SK-N-SH (cell line): ENCODE data around the gene ATXN10. TPM values are rescaled to one million over a fixed set of nuclear protein-coding genes. Genes with fewer than 3 reads are reported as not detected.

Experiments
- CTCF ChIA-PET: fragments of 300-600, 350-600 bp; formaldehyde crosslinking; extraction: SDS; loops from one replicate; lab custom pipeline; 2021; lab: Yijun Ruan, JAX
- POLR2A ChIA-PET: fragments of 350-600 bp; sonication (Branson Sonifier 250); formaldehyde crosslinking; extraction: SDS; loops from one replicate; lab custom pipeline; 2020; ENCODE audit warnings: antibody characterized with exemption, inconsistent platforms; lab: Yijun Ruan, JAX
- DNase-seq: peaks from one replicate; pipeline ENCODE4 v3.0.0; 2012
- H2AFZ ChIP-seq: fragments of 200-600 bp; sonication (generic); 2 replicates; pipeline ENCODE4 v1.8.1; 2016; ENCODE audit warnings: antibody characterized with exemption, mild to moderate bottlenecking, low read depth
- H3F3A ChIP-seq: fragments of 200-600 bp; sonication (generic); replicated peaks from 2 replicates; pipeline ENCODE3; 2016; ENCODE audit warnings: antibody characterized with exemption, mild to moderate bottlenecking; ENCODE audit not compliant: insufficient read depth
- H3K27ac ChIP-seq, 2 experiments: fragments of 200-500 bp in 1 of 2; fragments of 200-600 bp in 1 of 2; sonication (Bioruptor generic) in 1 of 2; sonication (generic), shearing (Covaris generic) in 1 of 2; 2 replicates each; pipeline versions ENCODE4 v1.5.1 to v1.6.1; 2014 to 2016; ENCODE audit warnings: low read depth in 2 of 2, inconsistent platforms in 1 of 2, low read length in 1 of 2, mild to moderate bottlenecking in 1 of 2, mixed read lengths in 1 of 2
- H3K27me3 ChIP-seq: fragments of 200-600 bp; sonication (generic), shearing (Covaris generic); 2 replicates; pipeline ENCODE4 v1.6.1; 2016; ENCODE audit warnings: mixed run types; ENCODE audit not compliant: insufficient read depth
- H3K36me3 ChIP-seq, 2 experiments: fragments of 200-500 bp in 1 of 2; fragments of 200-600 bp in 1 of 2; sonication (Bioruptor generic) in 1 of 2; sonication (generic) in 1 of 2; replicated peaks in 1 of 2; 2 replicates each; pipeline versions ENCODE3 to v1.5.1; 2014 to 2016; ENCODE audit warnings: low read length in 1 of 2, mild to moderate bottlenecking in 1 of 2; ENCODE audit not compliant: insufficient read depth in 2 of 2, control insufficient read depth in 1 of 2
- H3K4me1 ChIP-seq, 2 experiments: fragments of 200-500 bp in 1 of 2; fragments of 200-600 bp in 1 of 2; sonication (Bioruptor generic) in 1 of 2; sonication (generic), shearing (Covaris generic) in 1 of 2; 2 replicates each; pipeline versions ENCODE4 v1.5.1 to v1.6.1; 2014 to 2016; ENCODE audit warnings: low read depth in 1 of 2, low read length in 1 of 2, mixed run types in 1 of 2; ENCODE audit not compliant: insufficient read depth in 2 of 2, control insufficient read depth in 1 of 2
- H3K4me2 ChIP-seq: fragments of 200-600 bp; sonication (generic), shearing (Covaris generic); 2 replicates; pipeline ENCODE4 v1.6.1; 2017; ENCODE audit warnings: mixed run types
- H3K4me3 ChIP-seq, 2 experiments: fragments of 200-500 bp in 1 of 2; fragments of 200-600 bp in 1 of 2; sonication (Bioruptor generic) in 1 of 2; sonication (generic), shearing (Covaris generic) in 1 of 2; 2 replicates each; pipeline versions ENCODE4 v1.5.1 to v1.8.1; 2014 to 2016; ENCODE audit warnings: low read depth in 2 of 2, inconsistent platforms in 1 of 2, low read length in 1 of 2, mild to moderate bottlenecking in 1 of 2, mixed read lengths in 1 of 2, moderate library complexity in 1 of 2
- H3K79me2 ChIP-seq: fragments of 200-600 bp; sonication (generic); 2 replicates; pipeline ENCODE4 v1.8.1; 2017; ENCODE audit warnings: mild to moderate bottlenecking; ENCODE audit not compliant: insufficient read depth
- H3K9ac ChIP-seq: fragments of 200-600 bp; sonication (generic); 2 replicates; pipeline ENCODE4 v1.6.1; 2017; ENCODE audit warnings: mixed run types
- H3K9me2 ChIP-seq: fragments of 200-600 bp; sonication (generic); 2 replicates; pipeline ENCODE4 v1.6.1; 2017; ENCODE audit warnings: mixed run types
- H3K9me3 ChIP-seq: fragments of 200-600 bp; sonication (generic); 2 replicates; pipeline ENCODE4 v1.6.1; 2017; ENCODE audit warnings: mixed run types, mild to moderate bottlenecking, moderate library complexity
- H4K20me1 ChIP-seq: fragments of 200-600 bp; sonication (generic); 2 replicates; pipeline ENCODE4 v1.6.1; 2017; ENCODE audit warnings: mild to moderate bottlenecking, mixed run types; ENCODE audit not compliant: insufficient read depth
- CHD2 ChIP-seq: fragments of 150-350 bp; IDR thresholded peaks from 2 replicates; pipeline ENCODE4 v1.6.1; 2018; ENCODE audit warnings: low read length; ENCODE audit not compliant: partially characterized antibody
- EZH2phosphoT487 ChIP-seq: fragments of 200-600 bp; sonication (generic); IDR thresholded peaks from 2 replicates; pipeline ENCODE4 v1.6.1; 2017; ENCODE audit warnings: low read depth, mixed run types, mild to moderate bottlenecking, antibody characterized with exemption, moderate library complexity, borderline replicate concordance
- FOSL2 ChIP-seq: IDR thresholded peaks from 2 replicates; pipeline ENCODE4 v1.4.0; 2012; ENCODE audit warnings: low read depth, mild to moderate bottlenecking, moderate library complexity, borderline replicate concordance
- GABPA ChIP-seq: IDR thresholded peaks from 2 replicates; pipeline ENCODE4 v1.4.0; 2012; ENCODE audit warnings: low read depth, mild to moderate bottlenecking
- JUND ChIP-seq: IDR thresholded peaks from 2 replicates; pipeline ENCODE4 v1.4.0; 2012
- MEF2A ChIP-seq: IDR thresholded peaks from 2 replicates; pipeline ENCODE4 v1.4.0; 2012; ENCODE audit warnings: low read depth, borderline replicate concordance
- MXI1 ChIP-seq: IDR thresholded peaks from 2 replicates; pipeline ENCODE4 v1.6.1; 2012; ENCODE audit warnings: mild to moderate bottlenecking, low read depth, low read length, improper control_type of control experiment
- WGBS: methylation state at CpG from one replicate; pipeline ENCODE4 v1.1.6; 2017; ENCODE audit warnings: low lambda C conversion rate; 5-methylcytosine and 5-hydroxymethylcytosine counted together
- polyA plus RNA-seq, 3 experiments: library from polyadenylated mRNA; depleted of rRNA; stranded (reverse); fragments of >200 nt; gene quantifications; 2 replicates each; pipeline ENCODE4 v1.2.3, GENCODE V29; 2012
- TF ChIP-seq, protein P1 (sequence below): IDR thresholded peaks from 2 replicates; pipeline ENCODE4 v1.4.0; 2012; ENCODE audit warnings: low read depth, borderline replicate concordance
- TF ChIP-seq, protein P2 (sequence below): fragments of 200-600 bp; sonication (generic); IDR thresholded peaks from 2 replicates; pipeline ENCODE4 v1.6.1; 2017; ENCODE audit warnings: antibody characterized with exemption, mild to moderate bottlenecking, moderate library complexity

The ATXN10 gene
- polyA plus RNA-seq, 1 of the 3 experiments (the other 2 are of a cell fraction) = 202 TPM

GRCh38 chr22:45872659-45873263 is 201.1 kb downstream of the ATXN10 start:
- H3K36me3 ChIP-seq = peaks cover 0 to 5% of the 10 kb centered on the region in 2 experiments
- no peak overlapping the region for H2AFZ ChIP-seq
- CTCF ChIA-PET = interaction anchor here (1.2 to 1.3 kb wide), 2 partner anchors 9 to 227 kb away, joined by 3 to 4 read pairs; no protein-coding TSS in a partner anchor
- H3K27me3 ChIP-seq = no peaks in the 10 kb centered on the region
- H3K4me1 ChIP-seq = no peaks in the 10 kb centered on the region; a peak in 1 of 4 replicates
- H3K79me2 ChIP-seq = no peaks in the 10 kb centered on the region
- DNase-seq = no peak
- peaks cover 11% of the 10 kb centered on the region for H3K9me3 ChIP-seq
- POLR2A ChIA-PET = no interaction called here
- TF ChIP-seq MXI1 (no peak), FOSL2 (no peak), EZH2phosphoT487 (no peak), GABPA (no peak)
- TF ChIP-seq, protein P1, sequence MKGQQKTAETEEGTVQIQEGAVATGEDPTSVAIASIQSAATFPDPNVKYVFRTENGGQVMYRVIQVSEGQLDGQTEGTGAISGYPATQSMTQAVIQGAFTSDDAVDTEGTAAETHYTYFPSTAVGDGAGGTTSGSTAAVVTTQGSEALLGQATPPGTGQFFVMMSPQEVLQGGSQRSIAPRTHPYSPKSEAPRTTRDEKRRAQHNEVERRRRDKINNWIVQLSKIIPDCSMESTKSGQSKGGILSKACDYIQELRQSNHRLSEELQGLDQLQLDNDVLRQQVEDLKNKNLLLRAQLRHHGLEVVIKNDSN = no peak
- no peak overlapping the region for H3K4me3 ChIP-seq
- WGBS = 89% methylated on average over 3 of the region's 3 CpGs
- no peaks in the 10 kb centered on the region for H3K9me2 ChIP-seq
- no peak overlapping the region for H3K27ac ChIP-seq
- H3F3A ChIP-seq = no peaks in the 10 kb centered on the region
- no peak overlapping the region for H3K4me2 ChIP-seq
- no peak overlapping the region for H3K9ac ChIP-seq
- H4K20me1 ChIP-seq = no peaks in the 10 kb centered on the region

DNA sequence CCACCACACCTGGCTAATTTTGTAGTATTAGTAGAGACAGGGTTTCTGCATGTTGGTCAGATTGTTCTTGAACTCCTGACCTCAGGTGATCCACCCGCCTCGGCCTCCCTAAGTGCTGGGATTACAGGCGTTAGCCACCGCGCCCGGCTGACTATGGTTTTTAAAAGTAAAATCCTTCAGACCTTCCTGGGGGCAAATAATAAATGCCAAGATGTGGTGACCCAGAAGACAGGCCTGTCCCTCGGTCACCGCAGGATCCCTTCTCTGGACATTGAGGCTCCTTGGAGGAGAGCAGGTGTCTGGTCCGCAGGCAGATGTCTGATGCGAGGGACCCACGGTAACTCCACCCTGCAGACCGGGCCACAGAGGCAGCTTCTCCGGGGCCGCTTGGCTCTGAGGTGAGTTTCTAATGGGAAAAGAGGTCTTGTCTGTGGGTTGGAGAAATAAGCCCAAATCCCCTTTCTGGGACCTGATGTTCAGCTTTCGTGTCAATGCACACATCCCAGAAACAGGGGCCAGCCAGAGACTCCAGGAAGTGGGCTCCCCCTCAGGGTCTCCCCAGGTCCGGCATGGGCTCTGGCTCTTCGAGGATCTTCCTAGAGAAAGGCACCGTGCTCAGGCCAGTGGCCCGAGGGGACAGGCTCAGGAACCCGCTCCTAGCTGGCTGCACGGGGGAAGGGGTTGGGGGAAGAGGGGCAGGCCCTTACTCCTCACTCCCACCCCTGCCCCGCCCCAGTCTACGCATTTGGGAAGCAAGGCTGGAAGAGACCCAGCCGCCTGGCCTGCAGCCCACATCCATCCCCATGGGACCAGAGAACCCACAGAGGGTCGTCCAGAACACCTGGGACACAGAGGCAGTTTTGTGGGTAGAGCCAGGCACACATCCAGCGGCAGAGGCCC is 204.8 kb downstream of the ATXN10 start:
- no peaks in the 10 kb centered on the region for H3K27me3 ChIP-seq
- 88% methylated on average over 17 of the region's 26 CpGs for WGBS
- TF ChIP-seq MEF2A (no peak), FOSL2 (no peak), GABPA (no peak), JUND (no peak), CHD2 (no peak)
- TF ChIP-seq, protein P2, sequence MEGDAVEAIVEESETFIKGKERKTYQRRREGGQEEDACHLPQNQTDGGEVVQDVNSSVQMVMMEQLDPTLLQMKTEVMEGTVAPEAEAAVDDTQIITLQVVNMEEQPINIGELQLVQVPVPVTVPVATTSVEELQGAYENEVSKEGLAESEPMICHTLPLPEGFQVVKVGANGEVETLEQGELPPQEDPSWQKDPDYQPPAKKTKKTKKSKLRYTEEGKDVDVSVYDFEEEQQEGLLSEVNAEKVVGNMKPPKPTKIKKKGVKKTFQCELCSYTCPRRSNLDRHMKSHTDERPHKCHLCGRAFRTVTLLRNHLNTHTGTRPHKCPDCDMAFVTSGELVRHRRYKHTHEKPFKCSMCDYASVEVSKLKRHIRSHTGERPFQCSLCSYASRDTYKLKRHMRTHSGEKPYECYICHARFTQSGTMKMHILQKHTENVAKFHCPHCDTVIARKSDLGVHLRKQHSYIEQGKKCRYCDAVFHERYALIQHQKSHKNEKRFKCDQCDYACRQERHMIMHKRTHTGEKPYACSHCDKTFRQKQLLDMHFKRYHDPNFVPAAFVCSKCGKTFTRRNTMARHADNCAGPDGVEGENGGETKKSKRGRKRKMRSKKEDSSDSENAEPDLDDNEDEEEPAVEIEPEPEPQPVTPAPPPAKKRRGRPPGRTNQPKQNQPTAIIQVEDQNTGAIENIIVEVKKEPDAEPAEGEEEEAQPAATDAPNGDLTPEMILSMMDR = no peak

More for the DNA sequence above, 204.8 kb downstream of the ATXN10 start:
- Histone ChIP-seq H4K20me1 (no peaks in the 10 kb centered on the region), H3K79me2 (no peaks in the 10 kb centered on the region), H3K4me2 (no peak overlapping the region), H3F3A (no peaks in the 10 kb centered on the region), H3K9me3 (peaks cover 11% of the 10 kb centered on the region), H2AFZ (no peak overlapping the region), H3K9ac (no peak overlapping the region), H3K4me1 (no peaks in the 10 kb centered on the region; a peak in 1 of 4 replicates), H3K36me3 (peaks cover 0 to 5% of the 10 kb centered on the region in 2 experiments), H3K9me2 (no peaks in the 10 kb centered on the region), H3K27ac (no peak overlapping the region), H3K4me3 (no peak overlapping the region)
- POLR2A ChIA-PET = no interaction called here
- CTCF ChIA-PET = interaction anchor here (0.9 to 3.2 kb wide), 4 partner anchors 9 to 17 kb away, joined by 3 to 21 read pairs (median 5); no protein-coding TSS in a partner anchor
- no peak for DNase-seq
